Activated T-cell treated with anti-CD3 and anti-CD28 coated beads, Interleukin-2, amount 50 U/mL, for 24 hours (primary cell): Measurements from ENCODE around the gene AMOTL2.

Experiments used
- DNase-seq: peaks from one replicate; pipeline ENCODE4 v3.0.0-alpha.2; 2020
- H3K27ac Mint-ChIP-seq: 2 replicates; pipeline ENCODE4 v1.8.0; 2020; ENCODE audit warnings: mild to moderate bottlenecking, mixed read lengths
- H3K27me3 Mint-ChIP-seq: 2 replicates; pipeline ENCODE4 v1.8.0; 2020; ENCODE audit warnings: mixed read lengths
- H3K36me3 Mint-ChIP-seq: 2 replicates; pipeline ENCODE4 v1.8.0; 2020; ENCODE audit warnings: low read depth, mixed read lengths
- H3K4me1 Mint-ChIP-seq: 2 replicates; pipeline ENCODE4 v1.8.0; 2020; ENCODE audit warnings: low read depth, mixed read lengths
- H3K4me3 Mint-ChIP-seq: 2 replicates; pipeline ENCODE4 v1.8.0; 2020; ENCODE audit warnings: mild to moderate bottlenecking, moderate library complexity, mixed read lengths
- H3K9me3 Mint-ChIP-seq: 2 replicates; pipeline ENCODE4 v1.8.0; 2020; ENCODE audit warnings: mixed read lengths

Gene AMOTL2

GRCh38 chr3:134373271-134374104 is 759 bp downstream of the AMOTL2 start:
- Mint-ChIP-seq H3K4me1 (peaks cover 13% of the 10 kb centered on the region), H3K4me3 (peak overlapping the region; percentile 76), H3K27ac (no peak overlapping the region), H3K36me3 (no peaks in the 10 kb centered on the region), H3K27me3 (peaks cover 51% of the 10 kb centered on the region), H3K9me3 (no peaks in the 10 kb centered on the region)
- no peak for DNase-seq

DNA sequence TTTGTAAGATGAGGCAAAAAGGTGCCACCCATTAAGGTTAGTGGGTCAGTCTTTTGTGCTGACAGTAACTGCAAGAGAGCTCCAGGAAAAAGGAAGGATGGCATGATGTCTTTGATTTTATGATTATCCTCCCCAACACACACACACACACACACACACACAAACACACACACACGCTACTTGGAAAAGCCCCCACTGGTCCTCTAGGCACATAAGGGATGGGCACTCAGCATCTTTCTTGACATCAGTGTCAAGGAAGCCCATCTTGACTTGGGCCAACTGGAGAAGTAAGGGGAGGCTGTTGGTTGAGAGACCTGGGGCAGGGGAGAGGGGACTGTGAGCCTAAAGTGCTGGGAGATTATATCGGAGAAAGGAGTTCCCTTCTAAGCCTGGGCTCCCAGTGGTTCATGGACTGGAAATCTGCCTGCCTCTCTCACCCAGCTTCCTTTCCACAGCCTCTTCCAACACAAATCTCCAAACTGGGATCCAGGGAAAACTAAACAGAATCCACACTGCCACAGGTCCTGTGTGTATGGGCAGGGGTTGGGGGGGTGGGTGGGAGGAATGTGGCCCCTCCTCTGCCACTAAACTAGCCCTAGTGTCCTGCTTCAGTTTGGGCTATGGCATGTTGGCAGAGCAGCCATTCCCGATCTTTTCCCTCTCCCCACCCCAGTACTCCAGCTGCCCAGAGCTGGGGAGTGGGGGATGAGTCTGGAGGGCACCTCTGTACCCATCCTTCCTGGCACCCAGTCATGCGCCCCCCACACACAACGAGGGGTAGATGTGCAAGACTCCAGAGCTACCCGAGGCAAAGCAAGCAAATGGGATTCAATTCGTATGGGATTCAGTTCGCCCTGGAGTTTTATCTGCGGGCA is 1.6 kb downstream of the AMOTL2 start:
- Mint-ChIP-seq H3K27me3 (peaks cover 51% of the 10 kb centered on the region), H3K9me3 (no peaks in the 10 kb centered on the region), H3K27ac (no peak overlapping the region), H3K36me3 (no peaks in the 10 kb centered on the region), H3K4me1 (peaks cover 14% of the 10 kb centered on the region), H3K4me3 (no peak overlapping the region)
- DNase-seq = no peak

DNA sequence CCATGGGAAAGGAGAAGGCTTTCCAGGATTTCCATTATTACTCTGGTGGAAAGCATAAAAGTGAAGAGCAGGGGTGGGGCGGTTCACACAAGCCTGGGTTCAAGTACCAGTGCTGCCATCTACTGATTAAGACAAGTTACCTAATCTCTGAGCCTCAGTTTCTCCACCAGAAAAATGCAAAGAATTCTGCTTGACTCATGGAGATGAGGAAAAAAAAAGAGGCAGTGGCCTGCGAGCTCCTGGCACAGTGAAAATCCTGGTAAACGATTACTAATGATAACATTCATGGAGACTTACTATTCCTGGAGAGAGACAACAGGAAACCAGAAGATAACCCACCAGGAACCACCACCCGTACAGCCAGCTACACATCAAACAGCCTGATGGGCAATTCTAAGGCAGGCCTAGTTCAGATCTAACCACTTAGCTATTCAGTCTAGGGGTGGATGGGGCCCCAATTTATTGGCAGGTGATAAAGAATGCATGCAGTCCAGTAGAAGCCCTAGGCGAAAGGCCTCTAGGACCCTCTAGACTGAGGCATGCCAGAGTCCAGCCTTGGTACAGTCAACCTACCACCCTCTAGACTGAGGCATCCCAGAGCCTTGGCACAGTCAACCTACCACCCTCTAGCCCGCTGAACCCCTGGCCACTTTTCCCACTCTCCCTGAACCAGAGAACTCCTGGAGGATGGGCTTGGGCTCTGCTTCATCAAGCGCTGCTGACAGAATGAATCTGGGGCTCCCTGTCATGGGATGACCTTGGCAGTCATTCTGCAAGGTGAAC is 2.5 kb downstream of the AMOTL2 start:
- Mint-ChIP-seq H3K36me3 (no peaks in the 10 kb centered on the region), H3K27me3 (peaks cover 42% of the 10 kb centered on the region), H3K4me1 (peaks cover 14% of the 10 kb centered on the region), H3K27ac (no peak overlapping the region), H3K4me3 (no peak overlapping the region), H3K9me3 (no peaks in the 10 kb centered on the region)
- no peak for DNase-seq

- peaks cover 14% of the 10 kb centered on the region for H3K4me1 Mint-ChIP-seq
- H3K36me3 Mint-ChIP-seq = no peaks in the 10 kb centered on the region
- DNase-seq = no peak
- H3K27ac Mint-ChIP-seq = no peak overlapping the region
- no peaks in the 10 kb centered on the region for H3K9me3 Mint-ChIP-seq
- peaks cover 34% of the 10 kb centered on the region for H3K27me3 Mint-ChIP-seq
- H3K4me3 Mint-ChIP-seq = no peak overlapping the region
Observed at GRCh38 chr3:134370611-134371531, 3.4 kb downstream of the AMOTL2 start.

- Mint-ChIP-seq H3K9me3 (no peaks in the 10 kb centered on the region), H3K4me3 (no peak overlapping the region), H3K27ac (no peak overlapping the region), H3K27me3 (peaks cover 25% of the 10 kb centered on the region), H3K4me1 (peaks cover 17% of the 10 kb centered on the region), H3K36me3 (no peaks in the 10 kb centered on the region)
- DNase-seq = no peak
Observed at GRCh38 chr3:134369861-134370596, 4.2 kb downstream of the AMOTL2 start.

DNA sequence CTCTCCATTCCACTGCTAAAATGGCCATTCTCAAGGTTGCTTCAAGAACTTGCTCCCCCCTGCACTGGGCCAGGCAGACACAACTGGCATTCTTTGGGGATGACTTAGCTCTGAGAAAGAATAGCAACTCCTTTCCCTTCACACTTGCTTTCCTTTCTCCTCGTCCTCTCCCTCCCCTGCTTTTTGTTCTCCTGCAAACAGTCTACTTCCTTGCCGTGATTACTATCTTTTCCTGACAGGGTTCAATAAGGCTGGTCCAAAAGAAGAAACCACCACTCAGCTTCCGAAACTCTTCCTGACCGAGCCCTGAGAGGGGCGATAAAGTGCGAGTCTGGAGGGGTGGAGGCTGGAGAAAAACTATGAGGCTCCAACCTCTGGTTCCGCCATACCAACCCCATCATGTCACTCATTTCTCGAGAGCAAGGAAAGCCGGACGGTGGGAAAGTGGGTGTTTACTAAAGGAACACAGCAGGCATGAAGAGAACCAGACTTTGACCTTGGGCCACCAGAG is 5.0 kb downstream of the AMOTL2 start:
- Mint-ChIP-seq H3K9me3 (no peaks in the 10 kb centered on the region), H3K4me3 (no peak overlapping the region), H3K4me1 (peaks cover 19% of the 10 kb centered on the region), H3K27ac (no peak overlapping the region), H3K36me3 (no peaks in the 10 kb centered on the region), H3K27me3 (peaks cover 25% of the 10 kb centered on the region)
- DNase-seq = no peak

GRCh38 chr3:134368751-134369105 is 5.5 kb downstream of the AMOTL2 start:
- H3K27ac Mint-ChIP-seq = no peak overlapping the region
- no peak overlapping the region for H3K4me3 Mint-ChIP-seq
- no peak for DNase-seq
- no peaks in the 10 kb centered on the region for H3K36me3 Mint-ChIP-seq
- H3K9me3 Mint-ChIP-seq = no peaks in the 10 kb centered on the region
- H3K4me1 Mint-ChIP-seq = peaks cover 19% of the 10 kb centered on the region
- H3K27me3 Mint-ChIP-seq = peaks cover 21% of the 10 kb centered on the region

- no peak overlapping the region for H3K27ac Mint-ChIP-seq
- H3K27me3 Mint-ChIP-seq = peaks cover 21% of the 10 kb centered on the region
- no peaks in the 10 kb centered on the region for H3K36me3 Mint-ChIP-seq
- no peak overlapping the region for H3K4me3 Mint-ChIP-seq
- H3K4me1 Mint-ChIP-seq = peaks cover 24% of the 10 kb centered on the region
- no peak for DNase-seq
- no peaks in the 10 kb centered on the region for H3K9me3 Mint-ChIP-seq
Observed at GRCh38 chr3:134367869-134368750, 6.1 kb downstream of the AMOTL2 start.

DNA sequence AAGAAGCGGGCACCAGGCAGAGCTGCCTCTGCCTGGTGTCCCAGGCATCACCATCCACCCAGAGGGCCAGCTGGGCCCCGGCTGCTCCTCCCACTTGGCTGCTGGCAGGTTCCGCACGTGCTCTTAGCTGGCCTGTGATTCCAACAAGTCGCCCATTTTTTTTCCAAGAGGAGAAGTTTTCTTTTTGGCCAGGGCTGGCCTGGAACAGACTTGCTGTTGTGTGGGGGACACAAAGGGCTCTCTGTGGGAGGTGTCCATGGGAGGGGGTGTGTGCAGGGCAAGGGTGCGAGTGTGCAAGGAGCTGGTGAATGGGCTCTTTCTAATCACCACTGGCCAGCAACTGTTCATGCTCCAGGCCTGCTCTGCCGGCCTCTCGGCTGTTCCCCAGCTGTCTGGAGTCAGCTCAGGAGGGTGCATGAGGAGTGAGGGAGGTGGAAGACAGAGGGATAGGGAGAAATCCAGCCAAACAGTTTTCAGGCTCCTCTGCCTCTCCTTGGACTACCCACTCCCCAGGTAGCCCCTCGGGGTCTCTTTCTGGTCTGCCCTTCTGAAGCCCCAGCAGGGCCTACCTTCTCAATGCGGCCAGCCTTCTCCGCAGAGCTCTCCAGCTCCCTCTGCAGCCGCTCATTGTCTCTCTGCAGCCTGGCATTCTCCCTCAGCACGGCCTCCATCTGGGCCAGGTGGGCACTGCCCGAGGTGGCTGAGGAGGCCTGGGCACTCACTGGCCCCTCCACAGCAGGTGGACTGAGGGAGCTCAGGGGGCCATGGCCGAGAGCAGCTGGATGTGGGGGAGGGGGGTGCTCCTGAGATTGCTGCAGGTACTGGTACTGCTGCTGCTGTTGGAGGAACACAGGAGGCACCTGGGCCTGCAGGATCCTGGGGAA is 7.1 kb downstream of the AMOTL2 start:
- H3K9me3 Mint-ChIP-seq = no peaks in the 10 kb centered on the region
- no peak for DNase-seq

DNA sequence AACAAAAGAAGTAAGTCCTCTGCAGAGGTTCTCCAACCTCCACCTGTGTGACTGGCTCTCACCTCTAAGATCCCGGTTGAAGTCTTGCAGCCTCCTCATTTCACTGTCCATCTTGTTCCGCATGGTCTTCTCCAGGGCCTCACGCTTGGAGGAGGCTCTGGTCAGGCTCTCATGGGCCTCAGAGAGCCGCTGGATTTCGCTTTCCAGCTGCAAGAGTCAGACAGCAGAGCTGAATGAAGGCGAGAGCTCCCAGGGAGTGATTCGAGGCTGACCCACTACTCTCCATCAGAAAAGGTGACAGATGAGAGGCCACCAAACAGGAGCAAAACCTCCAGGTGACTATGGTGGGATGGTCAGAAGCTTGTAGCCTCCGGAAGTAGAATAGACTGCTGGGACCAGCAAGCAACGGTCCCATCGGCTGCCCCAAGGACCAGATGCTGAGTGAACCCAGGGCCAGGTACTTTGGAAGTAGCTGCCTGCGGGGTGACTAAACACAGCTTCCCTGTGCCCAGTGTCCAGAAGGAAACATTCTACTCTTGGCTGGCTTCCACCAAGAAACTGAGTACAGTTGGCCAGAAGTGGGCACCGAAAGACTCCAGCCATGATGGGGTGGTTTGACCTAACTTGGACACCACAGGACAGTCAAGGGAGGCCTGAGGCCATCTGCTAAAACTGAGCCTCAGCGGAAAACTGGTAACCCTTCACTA is 7.9 kb downstream of the AMOTL2 start:
- Mint-ChIP-seq H3K4me1 (peaks cover 24% of the 10 kb centered on the region), H3K27ac (no peak overlapping the region), H3K27me3 (peaks cover 11% of the 10 kb centered on the region), H3K4me3 (no peak overlapping the region), H3K36me3 (no peaks in the 10 kb centered on the region), H3K9me3 (no peaks in the 10 kb centered on the region)
- no peak for DNase-seq

More for the DNA sequence above, 7.1 kb downstream of the AMOTL2 start:
- no peak overlapping the region for H3K4me3 Mint-ChIP-seq
- no peak overlapping the region for H3K27ac Mint-ChIP-seq
- H3K4me1 Mint-ChIP-seq = peaks cover 24% of the 10 kb centered on the region
- no peaks in the 10 kb centered on the region for H3K36me3 Mint-ChIP-seq
- H3K27me3 Mint-ChIP-seq = peaks cover 14% of the 10 kb centered on the region

- DNase-seq = peak; percentile 17
- H3K27ac Mint-ChIP-seq = no peak overlapping the region
- H3K27me3 Mint-ChIP-seq = peaks cover 11% of the 10 kb centered on the region
- H3K4me1 Mint-ChIP-seq = peaks cover 24% of the 10 kb centered on the region
- no peaks in the 10 kb centered on the region for H3K36me3 Mint-ChIP-seq
- H3K4me3 Mint-ChIP-seq = no peak overlapping the region
- no peaks in the 10 kb centered on the region for H3K9me3 Mint-ChIP-seq
Observed at GRCh38 chr3:134365766-134366065, 8.5 kb downstream of the AMOTL2 start.
